SK-N-SH (cell line): ENCODE data around the gene FGD2.

Experiments used
- FOXJ3 ChIP-seq: sonication (generic); formaldehyde crosslinking; IDR thresholded peaks from 2 replicates; pipeline ENCODE4 v1.5.1; 2020; ENCODE audit warnings: mild to moderate bottlenecking, missing genetic modification reagents
- RAD21 ChIP-seq: IDR thresholded peaks from 2 replicates; pipeline ENCODE4 v1.6.1; 2012; ENCODE audit warnings: mild to moderate bottlenecking, low read length
- TF ChIP-seq, protein P1 (sequence below): fragments of 200-600 bp; sonication (generic); IDR thresholded peaks from 2 replicates; pipeline ENCODE4 v1.6.1; 2017; ENCODE audit warnings: antibody characterized with exemption, mild to moderate bottlenecking, moderate library complexity

- TF ChIP-seq, protein P1, sequence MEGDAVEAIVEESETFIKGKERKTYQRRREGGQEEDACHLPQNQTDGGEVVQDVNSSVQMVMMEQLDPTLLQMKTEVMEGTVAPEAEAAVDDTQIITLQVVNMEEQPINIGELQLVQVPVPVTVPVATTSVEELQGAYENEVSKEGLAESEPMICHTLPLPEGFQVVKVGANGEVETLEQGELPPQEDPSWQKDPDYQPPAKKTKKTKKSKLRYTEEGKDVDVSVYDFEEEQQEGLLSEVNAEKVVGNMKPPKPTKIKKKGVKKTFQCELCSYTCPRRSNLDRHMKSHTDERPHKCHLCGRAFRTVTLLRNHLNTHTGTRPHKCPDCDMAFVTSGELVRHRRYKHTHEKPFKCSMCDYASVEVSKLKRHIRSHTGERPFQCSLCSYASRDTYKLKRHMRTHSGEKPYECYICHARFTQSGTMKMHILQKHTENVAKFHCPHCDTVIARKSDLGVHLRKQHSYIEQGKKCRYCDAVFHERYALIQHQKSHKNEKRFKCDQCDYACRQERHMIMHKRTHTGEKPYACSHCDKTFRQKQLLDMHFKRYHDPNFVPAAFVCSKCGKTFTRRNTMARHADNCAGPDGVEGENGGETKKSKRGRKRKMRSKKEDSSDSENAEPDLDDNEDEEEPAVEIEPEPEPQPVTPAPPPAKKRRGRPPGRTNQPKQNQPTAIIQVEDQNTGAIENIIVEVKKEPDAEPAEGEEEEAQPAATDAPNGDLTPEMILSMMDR = no peak
- TF ChIP-seq RAD21 (no peak), FOXJ3 (CRISPR knock-in tag) (no peak)
Measured at GRCh38 chr6:37050854-37051137, 45.3 kb downstream of the FGD2 start.
